SKM-1 (cell line): ENCODE results near the gene LACTB.
"Not testable (repeated sequence)": the region's sequence is repeated elsewhere in the genome, so short reads cannot be mapped to it uniquely, and the experiment has no call there.

Experiments used
- DNase-seq: peaks from one replicate; lab custom pipeline; 2025; ENCODE audit not compliant: unreplicated experiment; lab: John Stamatoyannopoulos, UW

The LACTB gene

GRCh38 chr15:63089260-63090043 is 32.2 kb upstream of the LACTB start:
- DNase-seq, result no peak

- DNase-seq, result no peak
Observed at GRCh38 chr15:63090472-63090871, 31.2 kb upstream of the LACTB start.

GRCh38 chr15:63090887-63091286 is 30.8 kb upstream of the LACTB start:
- no peak for DNase-seq

- no peak for DNase-seq
Observed at GRCh38 chr15:63091679-63092446, 29.8 kb upstream of the LACTB start.

- DNase-seq, result peak; percentile 74
Observed at GRCh38 chr15:63093486-63094205, 28.0 kb upstream of the LACTB start.

GRCh38 chr15:63094495-63094931 is 27.1 kb upstream of the LACTB start:
- DNase-seq, result no peak

- no peak for DNase-seq
Observed at GRCh38 chr15:63096178-63096577, 25.5 kb upstream of the LACTB start.

- DNase-seq, result not testable (repeated sequence)
Observed at GRCh38 chr15:63098901-63099300, 22.8 kb upstream of the LACTB start.

GRCh38 chr15:63099581-63099980 is 22.1 kb upstream of the LACTB start:
- DNase-seq, result not testable (repeated sequence)

GRCh38 chr15:63103416-63103815 is 18.2 kb upstream of the LACTB start:
- DNase-seq, result no peak

GRCh38 chr15:63104727-63105126 is 16.9 kb upstream of the LACTB start:
- DNase-seq, result peak; percentile 28

GRCh38 chr15:63105354-63105753 is 16.3 kb upstream of the LACTB start:
- DNase-seq, result not testable (repeated sequence)

GRCh38 chr15:63107895-63108546 is 13.6 kb upstream of the LACTB start:
- no peak for DNase-seq

GRCh38 chr15:63109498-63109897 is 12.2 kb upstream of the LACTB start:
- DNase-seq, result no peak

GRCh38 chr15:63109920-63110319 is 11.7 kb upstream of the LACTB start:
- no peak for DNase-seq

- DNase-seq, result no peak
Observed at GRCh38 chr15:63110428-63111026, 11.1 kb upstream of the LACTB start.

- no peak for DNase-seq
Observed at GRCh38 chr15:63111481-63111880, 10.2 kb upstream of the LACTB start.

- no peak for DNase-seq
Observed at GRCh38 chr15:63112871-63113270, 8.8 kb upstream of the LACTB start.

- DNase-seq, result no peak
Observed at GRCh38 chr15:63114465-63114864, 7.2 kb upstream of the LACTB start.

- DNase-seq, result no peak
Observed at GRCh38 chr15:63118854-63119253, 2.8 kb upstream of the LACTB start.
